Small intestine (tissue), 7 donors: ENCODE measurements around the gene IL13RA1. TPM values are rescaled to one million over a fixed set of nuclear protein-coding genes. Genes with fewer than 3 reads are reported as not detected.

Source experiments
- DNase-seq, 2 donors: peaks; one replicate each; pipeline versions ENCODE4 v3.0.0 to v3.0.0-alpha.2; 2013
- FAIRE-seq: peaks from 2 replicates; lab custom pipeline; 2012; peaks lifted over from hg19 to GRCh38; lab: Jason Lieb, UNC
- H3K27ac ChIP-seq, 3 donors: one replicate each; pipeline ENCODE4 v1.5.1; 2013; ENCODE audit warnings: low read length in 2 of 3, mild to moderate bottlenecking in 2 of 3, control low read depth in 1 of 3, inconsistent platforms in 1 of 3, low read depth in 1 of 3, moderate library complexity in 1 of 3
- H3K27me3 ChIP-seq, 3 donors: one replicate each; pipeline ENCODE4 v1.6.1; 2013; ENCODE audit warnings: low read length in 3 of 3, inconsistent platforms in 1 of 3; ENCODE audit not compliant: control insufficient read depth in 3 of 3, insufficient read depth in 3 of 3
- H3K36me3 ChIP-seq, 3 donors: one replicate each; pipeline ENCODE4 v1.6.1; 2013; ENCODE audit warnings: low read length in 3 of 3, inconsistent platforms in 1 of 3, low read depth in 1 of 3, mild to moderate bottlenecking in 1 of 3, moderate library complexity in 1 of 3; ENCODE audit not compliant: control insufficient read depth in 3 of 3, insufficient read depth in 2 of 3
- H3K4me1 ChIP-seq, 3 donors: one replicate each; pipeline ENCODE4 v1.6.1; 2013; ENCODE audit warnings: low read length in 2 of 3, inconsistent platforms in 1 of 3, low read depth in 1 of 3, mild to moderate bottlenecking in 1 of 3, moderate library complexity in 1 of 3; ENCODE audit not compliant: control insufficient read depth in 3 of 3, insufficient read depth in 2 of 3
- H3K4me3 ChIP-seq, 3 donors: one replicate each; pipeline ENCODE4 v1.5.1; 2013; ENCODE audit warnings: low read length in 3 of 3, control low read depth in 1 of 3, inconsistent platforms in 1 of 3, low read depth in 1 of 3, mild to moderate bottlenecking in 1 of 3, moderate library complexity in 1 of 3
- H3K9me3 ChIP-seq, 2 donors: one replicate each; pipeline ENCODE4 v1.6.1; 2013; ENCODE audit warnings: low read depth in 1 of 2, low read length in 1 of 2; ENCODE audit not compliant: control insufficient read depth in 2 of 2, insufficient read depth in 1 of 2
- WGBS, 3 donors: extraction: QIAGEN DNeasy Blood & Tissue Kit; methylation state at CpG; one replicate each; pipeline ENCODE4 v1.1.7; 2013; 5-methylcytosine and 5-hydroxymethylcytosine counted together
- polyA plus RNA-seq, 4 donors: library from polyadenylated mRNA; stranded (reverse) in 3 of 4; unstranded in 1 of 4; fragments of 200-250 nt in 3 of 4; fragments of 120-200 nt in 1 of 4; gene quantifications; one replicate each; pipeline versions ENCODE4 v1.2.1 to v1.2.3, GENCODE V29; 2013
- donor health status: healthy with polysubstance abuse.
- donor health status: control.
- donor health status: control.
- donor health status: Bipolar disorder and iron deficiency.
- donor health status: healthy.

IL13RA1 gene
- polyA plus RNA-seq, 4 donors, result 33.6 to 73.6 (median 36.1) TPM

GRCh38 chrX:118755633-118756032, 28.2 kb downstream of the IL13RA1 start:
- DNase-seq (no peak), FAIRE-seq (no peak)
- H3K4me3 ChIP-seq, result no peak overlapping the region
- H3K27me3 ChIP-seq, result no peaks in the 10 kb centered on the region
- H3K4me1 ChIP-seq, result no peaks in the 10 kb centered on the region
- WGBS, 3 donors, result 71 to 88% (median 77%) methylated on average over 4 of the region's 4 CpGs
- no peaks in the 10 kb centered on the region for H3K9me3 ChIP-seq
- peaks cover 0 to 11% (median 0%) of the 10 kb centered on the region in 3 donors for H3K36me3 ChIP-seq
- H3K27ac ChIP-seq, result no peak overlapping the region

DNA sequence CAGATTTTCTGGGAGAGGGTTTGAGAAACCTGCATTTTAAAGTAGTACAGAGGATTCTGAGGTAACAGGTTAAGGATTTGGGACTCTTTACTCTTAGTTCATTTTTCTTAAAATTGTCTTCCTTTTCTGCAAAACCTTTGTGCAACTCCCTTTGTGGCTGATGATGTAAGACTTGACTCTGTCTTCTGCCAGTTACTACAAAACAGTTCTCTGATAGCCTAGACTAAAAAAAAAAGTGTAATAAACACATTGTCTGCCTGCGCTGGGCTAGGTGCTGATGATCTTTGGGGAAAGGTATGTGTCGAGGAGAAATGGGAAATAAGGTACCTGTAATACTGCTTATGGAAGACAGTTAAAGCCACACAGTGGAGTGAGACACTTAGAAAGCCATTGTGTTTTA, 28.7 kb downstream of the IL13RA1 start:
- Histone ChIP-seq H3K27ac (no peak overlapping the region), H3K9me3 (no peaks in the 10 kb centered on the region), H3K4me3 (no peak overlapping the region), H3K27me3 (no peaks in the 10 kb centered on the region), H3K36me3 (peaks cover 0 to 7% (median 0%) of the 10 kb centered on the region in 3 donors), H3K4me1 (no peaks in the 10 kb centered on the region)
- DNase-seq (no peak), FAIRE-seq (no peak)
- WGBS, 3 donors, result 72 to 82% (median 81%) methylated on average over 2 of the region's 2 CpGs

DNA sequence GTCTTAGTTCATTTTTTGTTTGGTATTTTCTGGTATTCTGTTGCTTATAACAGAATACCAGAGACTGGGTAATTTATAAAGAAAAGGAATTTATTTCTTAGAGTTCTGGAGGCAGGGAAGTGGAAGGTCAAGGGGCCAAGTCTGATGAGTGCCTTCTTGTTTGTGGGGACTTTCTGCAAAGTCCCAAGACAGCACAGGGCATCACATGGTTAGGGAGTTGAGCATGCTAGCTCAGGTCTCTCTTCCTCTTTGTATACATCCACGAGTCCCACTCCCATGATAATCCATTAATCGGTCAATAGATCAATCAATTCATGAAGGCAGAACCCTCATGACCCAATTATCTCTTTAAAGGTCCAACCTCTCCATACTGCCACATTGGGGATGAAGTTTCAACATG, 31.1 kb downstream of the IL13RA1 start:
- WGBS, 3 donors, result 62 to 77% (median 76%) methylated on average over 2 of the region's 2 CpGs
- Histone ChIP-seq H3K36me3 (peaks cover 0 to 1% (median 0%) of the 10 kb centered on the region in 3 donors), H3K27me3 (no peaks in the 10 kb centered on the region), H3K9me3 (no peaks in the 10 kb centered on the region), H3K4me3 (no peak overlapping the region), H3K27ac (no peak overlapping the region), H3K4me1 (no peaks in the 10 kb centered on the region)
- no peak for FAIRE-seq
- no peak for DNase-seq

- H3K4me1 ChIP-seq, result no peaks in the 10 kb centered on the region
- DNase-seq (peak; percentile 1 to 47), FAIRE-seq (no peak)
- no peaks in the 10 kb centered on the region for H3K36me3 ChIP-seq
- no peak overlapping the region for H3K4me3 ChIP-seq
- H3K9me3 ChIP-seq, result no peaks in the 10 kb centered on the region
- no peaks in the 10 kb centered on the region for H3K27me3 ChIP-seq
- no peak overlapping the region for H3K27ac ChIP-seq
- WGBS, 3 donors, result 26 to 61% (median 45%) methylated on average over 3 of the region's 3 CpGs
These were observed 32.6 kb downstream of the IL13RA1 start for GRCh38 chrX:118760025-118760424.

DNA sequence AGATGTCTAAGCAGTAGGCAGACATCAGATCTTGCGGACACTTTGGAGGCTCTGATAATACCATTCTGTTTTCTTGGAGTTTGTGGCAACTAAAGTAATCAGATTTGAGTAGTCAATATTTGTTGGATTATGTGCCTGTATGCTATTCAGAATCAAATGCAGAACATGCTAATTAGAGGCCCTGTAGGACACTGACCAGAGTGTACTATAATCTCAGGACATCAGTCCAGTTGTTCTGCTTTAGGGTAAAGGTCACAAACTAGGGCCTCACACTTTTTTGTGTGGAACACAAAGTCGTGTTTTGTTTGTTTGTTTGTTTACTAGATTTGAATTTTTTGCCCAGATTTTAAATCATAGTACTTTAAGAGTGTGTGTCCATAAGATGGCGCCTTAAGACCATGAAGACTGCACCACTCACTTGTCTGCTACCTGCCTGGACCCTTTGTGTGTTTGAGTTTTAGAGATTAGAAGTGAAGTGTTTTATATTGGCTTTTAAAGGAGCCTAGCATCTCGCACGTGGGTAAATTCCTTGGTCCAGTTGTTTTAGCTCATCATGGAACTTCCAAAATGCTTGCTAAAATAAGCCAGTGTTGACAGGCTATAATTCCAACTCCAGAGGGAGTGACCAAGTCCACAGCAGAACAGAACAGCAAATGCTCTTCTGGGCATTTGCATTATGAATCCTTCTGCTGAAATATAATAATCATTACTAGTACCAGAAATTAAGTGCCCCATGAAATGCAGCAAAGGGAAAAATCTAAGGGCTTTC, 34.7 kb downstream of the IL13RA1 start:
- 47 to 56% (median 54%) methylated on average over 5 of the region's 5 CpGs for WGBS, 3 donors
- Histone ChIP-seq H3K27ac (no peak overlapping the region), H3K9me3 (no peaks in the 10 kb centered on the region), H3K4me1 (no peaks in the 10 kb centered on the region), H3K4me3 (no peak overlapping the region), H3K36me3 (peaks cover 0 to 1% (median 0%) of the 10 kb centered on the region in 3 donors), H3K27me3 (no peaks in the 10 kb centered on the region)
- FAIRE-seq, result no peak
- peak in 1 of 2 donors; percentile 5 for DNase-seq

- Histone ChIP-seq H3K4me1 (no peaks in the 10 kb centered on the region), H3K9me3 (no peaks in the 10 kb centered on the region), H3K36me3 (peaks cover 0 to 4% (median 0%) of the 10 kb centered on the region in 3 donors), H3K27me3 (no peaks in the 10 kb centered on the region), H3K27ac (no peak overlapping the region), H3K4me3 (no peak overlapping the region)
- no peak for FAIRE-seq
- 79 to 95% (median 94%) methylated on average over 1 of the region's 1 CpG for WGBS, 3 donors
- DNase-seq, result no peak
These were observed 36.1 kb downstream of the IL13RA1 start for GRCh38 chrX:118763489-118763888.

GRCh38 chrX:118764122-118764521, 36.7 kb downstream of the IL13RA1 start:
- Histone ChIP-seq H3K9me3 (no peaks in the 10 kb centered on the region), H3K4me1 (no peaks in the 10 kb centered on the region), H3K27me3 (no peaks in the 10 kb centered on the region), H3K36me3 (peaks cover 0 to 4% (median 0%) of the 10 kb centered on the region in 3 donors), H3K27ac (no peak overlapping the region), H3K4me3 (no peak overlapping the region)
- 68 to 86% (median 81%) methylated on average over 4 of the region's 4 CpGs for WGBS, 3 donors
- FAIRE-seq (no peak), DNase-seq (no peak)

GRCh38 chrX:118770133-118770760, 42.8 kb downstream of the IL13RA1 start:
- DNase-seq (no peak), FAIRE-seq (no peak)
- H3K4me1 ChIP-seq, result no peaks in the 10 kb centered on the region

More at GRCh38 chrX:118770133-118770760, 42.8 kb downstream of the IL13RA1 start:
- H3K27ac ChIP-seq, result no peak overlapping the region
- no peaks in the 10 kb centered on the region for H3K9me3 ChIP-seq
- no peak overlapping the region for H3K4me3 ChIP-seq
- WGBS, 3 donors, result 95 to 98% (median 98%) methylated on average over 28 to 38 of the region's 38 CpGs
- peaks cover 0 to 16% (median 0%) of the 10 kb centered on the region in 3 donors for H3K36me3 ChIP-seq
- H3K27me3 ChIP-seq, result no peaks in the 10 kb centered on the region
